ENCODE data around the gene TFEC. TPM values are rescaled to one million over a fixed set of nuclear protein-coding genes. Genes with fewer than 3 reads are reported as not detected.

The TFEC gene
- total RNA-seq, 1 experiment from 2014 or later, result not detected

DNA sequence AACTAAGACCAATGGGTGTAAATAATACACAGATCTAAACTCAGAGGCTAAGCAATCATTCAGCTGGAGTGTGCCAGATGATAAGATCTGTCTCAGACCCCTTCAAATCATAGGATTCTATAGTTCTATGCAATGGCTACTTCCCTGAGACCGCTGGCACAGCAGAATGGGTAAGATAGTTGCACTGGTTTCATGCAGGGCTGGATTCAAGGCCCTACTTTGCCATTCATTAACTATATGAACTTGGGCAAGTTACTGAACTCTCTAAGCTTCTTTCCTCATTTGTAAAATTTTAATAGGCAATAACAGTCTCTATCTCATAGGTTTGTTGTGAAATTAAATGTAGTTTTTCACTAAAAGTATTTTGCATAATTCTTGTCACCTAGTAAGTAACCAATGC lies 62.0 kb downstream of the TFEC start:
- Histone ChIP-seq H3K27me3 (ENCODE audit: insufficient read depth, low read length) (no peaks in the 10 kb centered on the region), H2BK5ac (ENCODE audit: insufficient read length, low read length) (no peak overlapping the region), H4K8ac (replicated peaks; ENCODE audit: insufficient read length, low read depth, low read length) (no peak overlapping the region), H3K56ac (ENCODE audit: insufficient read length, low read depth, low read length) (no peak overlapping the region), H2AFZ (ENCODE audit: low read length) (no peak overlapping the region), H3K9me3 (ENCODE audit: control insufficient read depth, low read depth, low read length) (no peaks in the 10 kb centered on the region), H4K5ac (ENCODE audit: insufficient read length, low read depth, low read length) (no peak overlapping the region), H3K79me1 (ENCODE audit: insufficient read depth, low read depth, low read length, poor library complexity, severe bottlenecking) (no peaks in the 10 kb centered on the region), H2AK5ac (ENCODE audit: insufficient read length, low read length) (no peak overlapping the region), H4K91ac (ENCODE audit: insufficient read length, low read depth, low read length) (no peak overlapping the region), H4K20me1 (ENCODE audit: control insufficient read depth, insufficient read depth, insufficient read length) (no peaks in the 10 kb centered on the region), H2BK120ac (ENCODE audit: low read depth, low read length, poor library complexity, severe bottlenecking) (no peak overlapping the region), H2BK20ac (ENCODE audit: low read depth, low read length, poor library complexity, severe bottlenecking) (no peak overlapping the region), H3K23me2 (ENCODE audit: insufficient read length, low read depth, low read length, poor library complexity, severe bottlenecking) (no peaks in the 10 kb centered on the region), H3K79me2 (ENCODE audit: insufficient read depth, low read length) (no peaks in the 10 kb centered on the region), H3K4me1 (ENCODE audit: insufficient read depth, low read length) (no peaks in the 10 kb centered on the region; the same call in 1 of the 2 replicates), H2BK15ac (ENCODE audit: low read depth, low read length) (no peak overlapping the region), H3K27ac (ENCODE audit: insufficient read length, low read depth, low read length) (no peak overlapping the region), H3K4me2 (ENCODE audit: insufficient read depth, insufficient read length, low read length) (no peak overlapping the region), H3K14ac (ENCODE audit: insufficient read depth, low read length) (no peak overlapping the region), H2BK12ac (ENCODE audit: insufficient read length, low read depth, low read length) (no peak overlapping the region), H3K9ac (ENCODE audit: extremely low read depth, insufficient read length, low read length) (no peak overlapping the region), H3K23ac (ENCODE audit: insufficient read length, low read depth, low read length) (no peak overlapping the region), H3T11ph (ENCODE audit: low read length) (no peak overlapping the region), H3K4ac (ENCODE audit: low read depth, low read length) (no peak overlapping the region), H3K18ac (ENCODE audit: insufficient read length, low read depth, low read length) (no peak overlapping the region)
- no peaks in the 10 kb centered on the region for H3K9me3 Mint-ChIP-seq
- WGBS (ENCODE audit: extremely low coverage, insufficient read length, low lambda C conversion rate), result no CpG with 5 or more reads among the region's 1 CpG
- peaks cover 5 to 13% of the 10 kb centered on the region in 2 experiments; a peak in 3 of 4 replicates for H3K4me1 Mint-ChIP-seq
- H3K4me3 Mint-ChIP-seq, result no peak overlapping the region
- no peaks in the 10 kb centered on the region for H3K27me3 Mint-ChIP-seq (ENCODE audit: low read depth)
- H3K27ac Mint-ChIP-seq, result no peak overlapping the region
- H3K36me3 Mint-ChIP-seq (ENCODE audit: insufficient read depth in 1 of 3, low read depth in 3 of 3), result no peaks in the 10 kb centered on the region
- TF ChIP-seq, protein P1, sequence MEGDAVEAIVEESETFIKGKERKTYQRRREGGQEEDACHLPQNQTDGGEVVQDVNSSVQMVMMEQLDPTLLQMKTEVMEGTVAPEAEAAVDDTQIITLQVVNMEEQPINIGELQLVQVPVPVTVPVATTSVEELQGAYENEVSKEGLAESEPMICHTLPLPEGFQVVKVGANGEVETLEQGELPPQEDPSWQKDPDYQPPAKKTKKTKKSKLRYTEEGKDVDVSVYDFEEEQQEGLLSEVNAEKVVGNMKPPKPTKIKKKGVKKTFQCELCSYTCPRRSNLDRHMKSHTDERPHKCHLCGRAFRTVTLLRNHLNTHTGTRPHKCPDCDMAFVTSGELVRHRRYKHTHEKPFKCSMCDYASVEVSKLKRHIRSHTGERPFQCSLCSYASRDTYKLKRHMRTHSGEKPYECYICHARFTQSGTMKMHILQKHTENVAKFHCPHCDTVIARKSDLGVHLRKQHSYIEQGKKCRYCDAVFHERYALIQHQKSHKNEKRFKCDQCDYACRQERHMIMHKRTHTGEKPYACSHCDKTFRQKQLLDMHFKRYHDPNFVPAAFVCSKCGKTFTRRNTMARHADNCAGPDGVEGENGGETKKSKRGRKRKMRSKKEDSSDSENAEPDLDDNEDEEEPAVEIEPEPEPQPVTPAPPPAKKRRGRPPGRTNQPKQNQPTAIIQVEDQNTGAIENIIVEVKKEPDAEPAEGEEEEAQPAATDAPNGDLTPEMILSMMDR (conservative IDR thresholded peaks at IDR 0.05), result no peak
- DNase-seq, result no peak

Data from H9 (cell line).